Stimulated activated CD8-positive, alpha-beta memory T cell treated with anti-CD3 and anti-CD28 coated beads, Interleukin-4, amount 100 ng/mL, for 4 hours (primary cell): ENCODE results near the gene XKR7.

ENCODE experiments used
- DNase-seq, 2 donors: peaks; one replicate each; pipeline ENCODE4 v3.0.0-alpha.2; 2020; ENCODE audit warnings: low read depth in 2 of 2, low spot score in 1 of 2

Gene XKR7

DNA sequence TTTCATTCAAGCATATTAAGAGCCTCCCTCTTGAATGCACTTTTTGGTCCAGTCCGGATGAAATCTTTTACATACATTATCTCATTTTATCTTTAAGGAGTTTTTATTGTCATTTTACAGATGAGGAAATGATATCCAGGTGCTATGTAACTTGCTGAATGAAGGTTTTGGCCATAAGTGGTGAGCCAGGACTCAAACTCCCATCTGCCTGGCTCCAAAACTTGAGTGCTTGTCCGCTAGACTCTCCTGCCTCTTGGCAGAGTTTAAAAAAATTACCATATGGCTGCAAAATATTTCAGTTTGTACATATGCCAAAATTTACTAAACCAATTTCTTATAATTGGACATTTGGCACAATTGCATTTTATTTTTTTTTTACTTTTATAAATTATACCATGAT lies 28.3 kb upstream of the XKR7 start:
- DNase-seq = no peak

DNA sequence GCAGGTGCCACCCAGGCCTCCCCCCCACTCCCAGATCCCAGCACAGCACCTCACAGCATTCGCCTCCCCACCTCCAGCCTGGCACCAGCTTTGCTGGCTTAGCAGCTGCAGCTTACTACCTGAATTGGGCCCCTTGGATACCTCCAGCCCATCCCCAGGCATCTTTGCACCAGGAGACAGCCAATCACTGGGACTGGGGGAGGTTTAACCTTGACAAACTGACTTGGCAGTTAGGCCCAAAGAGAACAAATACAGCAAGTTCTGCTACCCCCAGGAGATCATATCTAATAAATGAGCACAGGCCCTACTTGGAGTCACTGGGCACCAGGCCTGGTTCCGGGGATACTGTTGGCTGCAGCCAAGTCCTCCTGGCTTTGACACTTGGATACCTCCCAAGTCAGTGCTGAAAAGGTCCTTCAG lies 24.9 kb upstream of the XKR7 start:
- no peak for DNase-seq

GRCh38 chr20:31945319-31945718 lies 22.6 kb upstream of the XKR7 start:
- DNase-seq = no peak

GRCh38 chr20:31945785-31946184 lies 22.2 kb upstream of the XKR7 start:
- no peak for DNase-seq

- DNase-seq = no peak
These were observed 19.9 kb upstream of the XKR7 start for GRCh38 chr20:31948008-31948407.

- DNase-seq = no peak
These were observed 17.9 kb upstream of the XKR7 start for GRCh38 chr20:31949877-31950646.

- no peak for DNase-seq
These were observed 16.8 kb upstream of the XKR7 start for GRCh38 chr20:31951203-31951529.

- DNase-seq = peak; percentile 90 to 92
These were observed 16.2 kb upstream of the XKR7 start, which contains the start of gene PDRG1 for GRCh38 chr20:31951530-31952453. Gene PDRG1 (minus strand): TSS chr20:31952046. CDS start chr20:31951961, 85 bp downstream.

GRCh38 chr20:31953556-31954148 lies 14.3 kb upstream of the XKR7 start:
- no peak for DNase-seq

- DNase-seq = no peak
These were observed 13.5 kb upstream of the XKR7 start for GRCh38 chr20:31954500-31954899.

- DNase-seq = no peak
These were observed 11.1 kb upstream of the XKR7 start for GRCh38 chr20:31956556-31957526.

- DNase-seq = no peak
These were observed 5.2 kb upstream of the XKR7 start for GRCh38 chr20:31962761-31963160.

GRCh38 chr20:31963889-31964288 lies 4.1 kb upstream of the XKR7 start:
- no peak for DNase-seq

DNA sequence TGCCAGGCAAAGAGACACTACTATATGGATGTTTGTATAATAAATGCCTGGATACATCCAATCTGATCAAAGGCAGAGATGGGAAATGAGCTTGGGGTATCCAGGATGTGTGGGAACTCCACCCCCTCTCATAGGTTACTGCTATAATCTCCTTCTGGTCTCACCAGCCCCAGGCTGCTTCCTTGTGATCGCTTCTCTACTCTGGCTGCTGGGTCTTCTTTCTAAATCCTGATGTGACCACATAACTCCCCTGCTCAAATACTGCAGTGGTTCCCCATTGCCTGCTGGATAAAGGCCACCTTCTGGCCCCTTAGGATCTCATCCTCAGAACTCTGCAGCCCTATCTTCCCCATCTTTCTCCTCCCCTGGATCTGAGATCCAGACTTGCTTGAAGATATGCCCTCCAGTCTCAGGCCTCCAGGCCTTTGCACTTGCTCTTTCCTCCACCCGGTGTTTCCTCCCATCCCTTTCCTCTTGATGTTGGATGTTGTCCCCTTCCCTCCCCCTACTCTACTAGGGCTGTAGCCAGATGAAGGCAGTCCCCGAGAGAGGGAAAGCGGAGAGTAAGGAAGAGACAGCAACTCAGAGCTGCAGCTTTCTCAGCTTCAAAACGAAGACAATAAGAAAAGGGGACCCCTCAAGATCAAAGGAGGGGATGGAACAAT lies 828 bp upstream of the XKR7 start:
- no peak for DNase-seq

DNA sequence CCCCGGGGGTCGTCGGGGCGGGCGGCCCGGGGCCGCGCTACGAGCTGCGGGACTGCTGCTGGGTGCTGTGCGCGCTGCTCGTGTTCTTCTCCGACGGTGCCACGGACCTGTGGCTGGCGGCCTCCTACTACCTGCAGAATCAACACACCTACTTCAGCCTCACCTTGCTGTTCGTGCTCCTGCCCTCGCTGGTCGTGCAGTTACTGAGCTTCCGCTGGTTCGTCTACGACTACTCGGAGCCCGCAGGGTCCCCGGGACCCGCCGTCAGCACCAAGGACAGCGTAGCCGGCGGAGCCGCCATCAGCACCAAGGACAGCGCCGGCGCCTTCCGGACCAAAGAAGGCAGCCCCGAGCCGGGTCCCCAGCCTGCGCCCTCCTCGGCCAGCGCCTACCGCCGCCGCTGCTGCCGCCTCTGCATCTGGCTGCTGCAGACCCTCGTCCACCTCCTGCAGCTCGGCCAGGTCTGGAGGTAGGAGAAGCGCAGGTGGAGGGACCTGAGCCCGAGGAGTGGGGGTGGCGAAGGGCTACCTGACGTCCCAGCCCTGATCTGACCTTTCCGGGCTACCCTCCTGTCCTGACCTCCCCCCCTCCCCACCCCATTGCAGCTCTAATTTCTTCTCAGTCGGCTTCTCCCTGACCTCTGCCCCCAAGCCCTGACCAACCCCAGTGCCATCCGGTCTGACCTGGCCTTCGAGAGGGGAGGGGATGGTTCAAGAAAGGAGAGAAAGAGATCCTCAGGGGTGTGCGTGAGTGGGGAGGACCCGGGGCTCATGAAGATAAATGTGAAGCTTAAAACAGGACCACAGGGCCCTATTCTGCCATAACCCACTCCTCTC lies 558 bp downstream of the XKR7 start:
- peak; percentile 45 to 57 for DNase-seq

DNA sequence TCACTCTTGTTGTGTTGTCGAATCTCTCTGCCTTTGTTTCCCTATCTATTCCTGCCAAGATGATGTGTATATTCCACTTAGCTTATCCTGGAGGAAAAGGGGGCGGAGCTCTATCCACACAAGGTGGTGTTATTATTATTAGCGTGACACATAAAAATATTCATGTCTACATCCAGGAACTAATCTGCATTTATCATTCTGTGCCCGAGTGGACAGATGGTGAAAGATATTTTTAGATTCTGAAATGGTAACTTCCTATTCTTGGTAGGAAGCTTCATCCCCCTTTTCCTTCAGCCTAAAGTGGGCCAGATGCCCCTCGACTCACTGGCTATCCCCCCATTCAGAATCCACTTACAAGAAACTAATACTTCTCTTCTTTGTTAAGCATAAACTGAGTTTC lies 2.0 kb downstream of the XKR7 start:
- DNase-seq = no peak

DNA sequence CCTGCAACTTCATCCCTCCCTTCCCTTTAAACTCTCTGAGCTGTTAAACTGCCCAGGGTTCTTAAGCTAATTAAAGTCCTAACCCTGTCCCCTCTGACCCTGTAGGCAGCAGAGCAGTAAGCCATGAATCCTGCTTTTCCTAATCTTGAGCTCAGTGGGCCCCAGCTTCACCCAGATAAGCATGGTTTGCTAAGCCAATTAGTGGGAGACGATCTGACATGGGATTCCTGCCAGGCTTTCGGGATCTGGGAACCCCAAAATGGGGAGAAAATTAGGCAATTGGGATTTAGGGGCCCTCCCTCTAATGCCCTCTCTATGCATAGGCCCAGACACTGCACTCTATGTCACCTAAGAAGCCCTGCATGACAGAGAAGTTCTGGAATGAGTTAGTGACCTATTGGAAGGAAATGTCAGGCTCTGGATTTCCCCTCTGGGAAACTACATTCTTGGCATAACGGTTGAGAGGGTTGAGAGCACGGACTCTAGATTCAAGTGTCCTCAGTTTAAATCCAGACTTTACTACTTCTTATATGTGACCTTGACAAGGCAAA lies 4.6 kb downstream of the XKR7 start:
- no peak for DNase-seq

DNA sequence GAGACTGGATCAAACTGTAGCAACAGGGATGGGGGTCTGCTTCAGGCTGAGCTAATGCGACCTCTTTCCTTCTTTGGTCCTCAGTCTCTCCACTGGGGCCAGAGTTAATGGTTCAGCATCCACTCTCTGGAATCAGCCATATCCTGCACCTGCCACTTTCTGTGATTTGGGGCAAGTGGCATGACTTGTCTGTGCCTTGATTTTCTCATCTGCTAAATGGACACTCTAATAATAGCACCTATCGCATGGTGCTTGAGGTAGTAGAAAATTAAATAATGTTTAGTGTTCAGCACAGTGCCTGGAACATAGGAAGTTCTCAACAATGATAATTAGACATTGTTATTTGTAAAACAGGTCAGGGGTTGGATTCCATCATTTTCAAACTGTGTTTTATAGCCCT lies 6.3 kb downstream of the XKR7 start:
- no peak for DNase-seq

DNA sequence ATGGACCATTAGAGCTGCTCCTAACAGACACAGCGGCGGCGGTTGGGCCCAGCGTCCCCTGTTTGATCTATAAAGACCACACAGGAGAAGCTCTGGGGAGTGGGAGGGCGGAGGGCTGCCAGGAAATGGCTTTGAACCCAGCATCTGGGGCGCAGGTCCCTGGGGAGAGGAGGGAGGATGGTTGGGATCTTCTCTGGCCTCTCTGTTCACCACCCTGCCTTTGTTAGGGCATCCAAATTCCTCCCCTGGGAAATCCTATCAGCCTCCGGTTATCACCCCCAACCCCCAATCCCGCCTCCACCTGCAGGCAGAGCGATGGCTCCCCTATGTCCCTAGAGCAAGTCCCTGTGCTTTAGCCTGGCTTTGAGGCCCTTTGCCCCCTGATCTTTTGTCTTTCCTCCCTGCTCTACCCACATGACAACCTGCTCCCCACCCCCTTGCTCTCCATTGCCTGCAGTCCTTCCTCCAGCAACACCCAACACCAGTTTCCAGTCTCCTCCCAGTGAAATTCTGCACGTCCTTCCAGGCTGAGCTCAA lies 7.1 kb downstream of the XKR7 start:
- no peak for DNase-seq
